Parathyroid adenoma (tissue), 2 donors: ENCODE measurements around the gene KNDC1.

Source experiments
- H2AFZ ChIP-seq: fragments of 300-600 bp; sonication (generic); one replicate; pipeline ENCODE4 v1.7.0; 2017; ENCODE audit warnings: antibody characterized with exemption, mild to moderate bottlenecking
- H3K27ac ChIP-seq: fragments of 300-600 bp; sonication (generic); one replicate; pipeline ENCODE4 v1.7.0; 2017
- H3K27me3 ChIP-seq: fragments of 300-600 bp; sonication (generic); one replicate; pipeline ENCODE4 v1.7.0; 2017; ENCODE audit warnings: low read length; ENCODE audit not compliant: control insufficient read depth, insufficient read depth
- H3K36me3 ChIP-seq: fragments of 300-600 bp; sonication (generic); one replicate; pipeline ENCODE4 v1.7.0; 2017; ENCODE audit warnings: low read length; ENCODE audit not compliant: control insufficient read depth, insufficient read depth
- H3K4me1 ChIP-seq: fragments of 300-600 bp; sonication (generic); one replicate; pipeline ENCODE4 v1.7.0; 2017; ENCODE audit warnings: control low read depth
- H3K4me2 ChIP-seq: fragments of 300-600 bp; sonication (generic); one replicate; pipeline ENCODE4 v1.7.0; 2017; ENCODE audit warnings: low read length
- H3K4me3 ChIP-seq: fragments of 300-600 bp; sonication (generic); one replicate; pipeline ENCODE4 v1.7.0; 2017; ENCODE audit warnings: low read depth, low read length
- H3K79me2 ChIP-seq: fragments of 300-600 bp; sonication (generic); one replicate; pipeline ENCODE4 v1.7.0; 2017; ENCODE audit warnings: control low read depth
- H3K9ac ChIP-seq: fragments of 300-600 bp; sonication (generic); one replicate; pipeline ENCODE4 v1.7.0; 2017; ENCODE audit warnings: mild to moderate bottlenecking
- H3K9me3 ChIP-seq: fragments of 300-600 bp; sonication (generic); one replicate; pipeline ENCODE4 v1.7.0; 2017; ENCODE audit warnings: low read length; ENCODE audit not compliant: control insufficient read depth
- CTCF ChIP-seq: fragments of 300-600 bp; sonication (generic); IDR thresholded peaks from one replicate; pipeline ENCODE4 v1.7.0; 2017; ENCODE audit warnings: antibody characterized with exemption, mild to moderate bottlenecking
- donor health status: primary hyperparathyroidism.

The KNDC1 gene

DNA sequence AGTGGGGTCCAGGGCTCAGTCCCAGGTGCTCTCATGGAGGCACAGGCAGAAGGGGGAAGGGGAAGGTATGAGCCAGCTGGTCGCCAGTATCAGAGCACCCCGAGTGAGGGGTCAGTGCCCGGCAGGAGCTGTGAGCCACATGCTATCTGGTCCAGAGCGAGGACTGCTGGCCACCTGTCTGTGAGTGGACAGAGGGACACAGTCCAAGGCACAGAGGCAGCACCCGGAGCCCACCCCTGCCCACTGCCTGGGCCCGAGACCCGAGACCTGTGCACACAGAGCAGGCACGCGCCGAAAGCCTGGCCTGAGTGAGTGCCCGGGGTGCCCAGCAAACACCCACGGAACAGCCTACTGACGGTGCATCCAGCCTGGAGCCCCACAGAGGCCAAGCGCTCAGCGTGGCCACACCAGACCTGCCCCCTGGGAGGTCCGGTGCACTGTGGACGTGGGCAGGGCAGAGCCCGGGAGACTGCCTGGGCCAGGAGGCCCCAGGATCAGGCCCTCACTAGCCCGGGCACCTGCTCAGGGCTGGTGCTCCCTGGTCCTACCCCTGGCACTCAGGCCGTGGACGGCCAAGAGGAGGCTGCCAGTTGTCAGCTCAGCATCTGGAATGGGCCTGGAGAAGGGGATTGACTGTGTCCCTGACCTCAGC is 42.9 kb upstream of the KNDC1 start:
- H3K27ac ChIP-seq: no peak overlapping the region
- no peak overlapping the region for H2AFZ ChIP-seq
- no peaks in the 10 kb centered on the region for H3K79me2 ChIP-seq
- H3K4me2 ChIP-seq: no peak overlapping the region
- H3K27me3 ChIP-seq: no peaks in the 10 kb centered on the region
- H3K9ac ChIP-seq: no peak overlapping the region
- H3K9me3 ChIP-seq: no peaks in the 10 kb centered on the region
- no peak overlapping the region for H3K4me3 ChIP-seq
- H3K36me3 ChIP-seq: no peaks in the 10 kb centered on the region
- no peak for TF ChIP-seq CTCF
- no peaks in the 10 kb centered on the region for H3K4me1 ChIP-seq

GRCh38 chr10:133117688-133118071 is 42.3 kb upstream of the KNDC1 start:
- H2AFZ ChIP-seq: no peak overlapping the region
- H3K9me3 ChIP-seq: no peaks in the 10 kb centered on the region
- H3K27me3 ChIP-seq: no peaks in the 10 kb centered on the region
- H3K27ac ChIP-seq: no peak overlapping the region
- no peaks in the 10 kb centered on the region for H3K79me2 ChIP-seq
- H3K4me3 ChIP-seq: no peak overlapping the region
- H3K36me3 ChIP-seq: no peaks in the 10 kb centered on the region
- no peaks in the 10 kb centered on the region for H3K4me1 ChIP-seq
- no peak overlapping the region for H3K4me2 ChIP-seq
- no peak overlapping the region for H3K9ac ChIP-seq
- TF ChIP-seq CTCF: no peak

DNA sequence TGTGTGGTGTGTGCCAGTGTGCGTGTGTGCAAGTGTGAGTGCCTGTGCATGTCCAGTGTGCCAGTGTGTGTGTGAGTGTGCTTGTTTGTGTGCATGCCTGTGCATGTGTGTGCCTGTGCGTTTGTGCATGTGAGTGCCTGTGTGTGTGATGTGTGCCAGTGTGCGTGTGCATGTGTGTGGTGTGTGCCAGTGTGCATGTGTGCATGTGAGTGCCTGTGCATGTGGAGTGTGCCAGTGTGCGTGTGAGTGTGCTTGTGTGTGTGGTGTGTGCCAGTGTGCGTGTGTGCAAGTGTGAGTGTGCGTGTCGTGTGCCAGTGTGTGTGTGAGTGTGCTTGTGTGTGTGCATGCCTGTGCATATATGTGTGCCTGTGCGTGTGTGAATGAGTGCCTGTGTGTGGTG is 38.5 kb upstream of the KNDC1 start:
- no peaks in the 10 kb centered on the region for H3K4me1 ChIP-seq
- no peak overlapping the region for H3K9ac ChIP-seq
- no peak overlapping the region for H3K4me2 ChIP-seq
- no peaks in the 10 kb centered on the region for H3K36me3 ChIP-seq
- no peak overlapping the region for H3K27ac ChIP-seq
- peaks cover 5% of the 10 kb centered on the region for H3K27me3 ChIP-seq
- no peaks in the 10 kb centered on the region for H3K79me2 ChIP-seq
- no peaks in the 10 kb centered on the region for H3K9me3 ChIP-seq
- TF ChIP-seq CTCF: no peak
- H3K4me3 ChIP-seq: no peak overlapping the region
- H2AFZ ChIP-seq: no peak overlapping the region

- H3K9me3 ChIP-seq: no peaks in the 10 kb centered on the region
- no peak for TF ChIP-seq CTCF
- H3K4me2 ChIP-seq: no peak overlapping the region
- H3K36me3 ChIP-seq: no peaks in the 10 kb centered on the region
- H2AFZ ChIP-seq: no peak overlapping the region
- no peaks in the 10 kb centered on the region for H3K4me1 ChIP-seq
- H3K9ac ChIP-seq: no peak overlapping the region
- no peak overlapping the region for H3K27ac ChIP-seq
- no peak overlapping the region for H3K4me3 ChIP-seq
- H3K79me2 ChIP-seq: no peaks in the 10 kb centered on the region
- H3K27me3 ChIP-seq: peaks cover 5% of the 10 kb centered on the region
Measured at GRCh38 chr10:133122171-133122935, 37.7 kb upstream of the KNDC1 start.
